Gastroesophageal sphincter (tissue), 4 donors: ENCODE results near the gene ACOXL. TPM values are rescaled to one million over a fixed set of nuclear protein-coding genes. Genes with fewer than 3 reads are reported as not detected.

Source experiments
- ATAC-seq: fragments of 150-250 bp; one replicate; pipeline ENCODE4 v1.9.1; 2016; ENCODE audit warnings: mild to moderate bottlenecking, moderate library complexity
- H3K27ac ChIP-seq, 4 donors: fragments of 200-600 bp; sonication (generic) in 3 of 4; 1 replicate in 3 of 4; 2 replicates in 1 of 4; pipeline ENCODE4 v1.5.1; 2016 to 2019
- H3K27me3 ChIP-seq: fragments of 200-600 bp; sonication (generic); one replicate; pipeline ENCODE4 v1.5.1; 2019
- H3K36me3 ChIP-seq, 2 donors: fragments of 200-600 bp; sonication (generic); one replicate each; pipeline ENCODE4 v1.5.1; 2019; ENCODE audit warnings: control low read depth in 1 of 2
- H3K4me1 ChIP-seq, 3 donors: fragments of 200-600 bp; sonication (generic); 1 replicate in 2 of 3; 2 replicates in 1 of 3; pipeline ENCODE4 v1.5.1; 2016 to 2019; ENCODE audit warnings: control low read depth in 2 of 3
- H3K4me3 ChIP-seq, 2 donors: fragments of 200-600 bp; sonication (generic); one replicate each; pipeline ENCODE4 v1.5.1; 2019; ENCODE audit warnings: mild to moderate bottlenecking in 1 of 2, moderate library complexity in 1 of 2
- H3K9me3 ChIP-seq, 3 donors: fragments of 200-600 bp; sonication (generic); one replicate each; pipeline ENCODE4 v1.5.1; 2017 to 2019; ENCODE audit warnings: control low read depth in 2 of 3
- EP300 ChIP-seq: sonication (generic); formaldehyde crosslinking; IDR thresholded peaks from one replicate; pipeline ENCODE4 v1.6.1; 2017; ENCODE audit warnings: antibody characterized with exemption, mild to moderate bottlenecking
- POLR2A ChIP-seq, 2 donors: fragments of 450-650 bp; IDR thresholded peaks; one replicate each; pipeline ENCODE4 v1.6.1; 2017; ENCODE audit warnings: antibody characterized with exemption in 2 of 2, mild to moderate bottlenecking in 2 of 2, moderate library complexity in 1 of 2
- POLR2AphosphoS5 ChIP-seq: sonication (generic); formaldehyde crosslinking; IDR thresholded peaks from one replicate; pipeline ENCODE4 v1.6.1; 2017; ENCODE audit warnings: antibody characterized with exemption
- WGBS, 2 donors: methylation state at CpG; one replicate each; pipeline ENCODE4 v1.1.5; 2018; ENCODE audit warnings: low coverage in 1 of 2; 5-methylcytosine and 5-hydroxymethylcytosine counted together
- total RNA-seq, 4 donors: library from RNA; depleted of rRNA; stranded (reverse); fragments of >200 nt; gene quantifications; one replicate each; pipeline ENCODE4 v1.1.0, GENCODE V29; 2016
- TF ChIP-seq, protein P1 (sequence below), 4 experiments: fragments of 200-600 bp in 2 of 4; fragments of 450-650 bp in 2 of 4; sonication (generic) in 1 of 4; IDR thresholded peaks; one replicate each; pipeline ENCODE4 v1.5.1; 2017 to 2019; ENCODE audit warnings: antibody characterized with exemption in 4 of 4, mild to moderate bottlenecking in 2 of 4, moderate library complexity in 2 of 4

The ACOXL gene
- total RNA-seq, 4 donors from 2014 or later = not detected

DNA sequence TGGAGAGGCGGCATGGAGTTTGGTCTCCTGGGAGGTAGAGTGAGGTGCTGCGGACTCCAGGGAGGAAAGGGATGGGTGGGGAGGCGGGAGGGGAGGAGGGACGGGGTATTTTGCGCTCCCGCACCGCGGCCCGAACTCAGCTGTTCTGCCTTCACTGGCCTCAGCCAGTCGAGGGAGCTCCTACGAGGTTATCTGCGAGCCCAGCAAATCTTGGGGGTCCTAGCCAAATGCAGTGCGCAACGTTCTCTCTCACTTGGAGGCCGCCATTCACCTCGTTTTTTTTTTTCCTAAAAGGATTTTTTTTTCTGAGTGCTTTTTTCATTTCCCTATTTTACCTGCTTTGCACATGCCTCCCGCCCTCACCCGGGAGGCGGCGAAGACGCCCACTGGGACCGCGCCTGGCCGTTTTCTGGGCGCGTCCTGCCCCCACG lies 387.5 kb downstream of the ACOXL start:
- H3K4me3 ChIP-seq = peak overlapping the region; percentile 79 to 88
- peaks cover 0 to 7% (median 0%) of the 10 kb centered on the region in 3 donors for H3K9me3 ChIP-seq
- H3K27me3 ChIP-seq = peaks cover 53% of the 10 kb centered on the region
- TF ChIP-seq POLR2A (IDR thresholded peaks at IDR 0.05) = no peak
- TF ChIP-seq POLR2AphosphoS5 = no peak
- TF ChIP-seq EP300 = no peak
- TF ChIP-seq, protein P1, sequence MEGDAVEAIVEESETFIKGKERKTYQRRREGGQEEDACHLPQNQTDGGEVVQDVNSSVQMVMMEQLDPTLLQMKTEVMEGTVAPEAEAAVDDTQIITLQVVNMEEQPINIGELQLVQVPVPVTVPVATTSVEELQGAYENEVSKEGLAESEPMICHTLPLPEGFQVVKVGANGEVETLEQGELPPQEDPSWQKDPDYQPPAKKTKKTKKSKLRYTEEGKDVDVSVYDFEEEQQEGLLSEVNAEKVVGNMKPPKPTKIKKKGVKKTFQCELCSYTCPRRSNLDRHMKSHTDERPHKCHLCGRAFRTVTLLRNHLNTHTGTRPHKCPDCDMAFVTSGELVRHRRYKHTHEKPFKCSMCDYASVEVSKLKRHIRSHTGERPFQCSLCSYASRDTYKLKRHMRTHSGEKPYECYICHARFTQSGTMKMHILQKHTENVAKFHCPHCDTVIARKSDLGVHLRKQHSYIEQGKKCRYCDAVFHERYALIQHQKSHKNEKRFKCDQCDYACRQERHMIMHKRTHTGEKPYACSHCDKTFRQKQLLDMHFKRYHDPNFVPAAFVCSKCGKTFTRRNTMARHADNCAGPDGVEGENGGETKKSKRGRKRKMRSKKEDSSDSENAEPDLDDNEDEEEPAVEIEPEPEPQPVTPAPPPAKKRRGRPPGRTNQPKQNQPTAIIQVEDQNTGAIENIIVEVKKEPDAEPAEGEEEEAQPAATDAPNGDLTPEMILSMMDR (IDR thresholded peaks at IDR 0.05) = no peak
- WGBS, 2 donors = 23 to 46% methylated on average over 5 to 6 of the region's 27 CpGs
- no peak for ATAC-seq
- peak overlapping the region in 2 of 4 donors; percentile 87 to 90 for H3K27ac ChIP-seq
- H3K4me1 ChIP-seq = peaks cover 0 to 72% (median 19%) of the 10 kb centered on the region in 3 donors
- peaks cover 0 to 12% of the 10 kb centered on the region in 2 donors for H3K36me3 ChIP-seq

DNA sequence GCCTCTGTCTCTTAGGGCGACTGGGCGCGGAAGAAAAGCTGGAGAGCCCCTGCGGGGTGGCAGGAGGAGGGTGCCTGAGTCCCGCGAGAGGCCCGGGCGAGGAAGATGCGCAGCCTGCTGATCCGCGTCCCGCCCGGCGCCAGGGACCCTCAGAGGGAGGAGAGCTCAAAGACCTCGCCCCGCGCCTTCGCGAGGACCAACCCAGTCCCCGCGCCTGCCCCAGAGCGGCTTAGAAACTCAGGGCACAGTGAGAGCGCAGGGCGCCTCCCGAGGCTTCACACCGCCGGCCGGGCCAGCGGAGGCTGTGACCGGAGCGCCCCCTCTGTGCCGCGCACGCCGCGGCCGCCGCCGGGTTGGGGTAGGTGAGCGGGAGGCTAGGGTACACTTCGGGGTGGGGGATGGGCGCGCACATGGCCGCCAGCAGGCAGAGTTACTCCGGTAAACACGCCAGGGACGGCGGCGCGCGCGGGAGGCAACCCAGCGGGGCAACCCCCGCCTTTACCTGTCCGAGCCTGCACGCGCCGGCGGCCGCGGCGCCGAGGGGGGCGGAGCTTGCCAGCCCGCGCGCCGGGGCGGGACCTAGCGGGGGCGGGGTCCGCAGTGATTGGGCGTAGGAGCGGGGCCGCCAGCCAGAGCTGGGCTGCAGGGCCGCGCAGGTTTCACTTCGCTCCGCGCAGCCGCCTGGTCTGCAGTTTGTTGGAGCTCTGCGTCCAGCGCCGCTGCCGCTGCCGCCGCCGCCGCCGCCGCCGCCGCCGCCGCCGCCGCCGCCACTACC lies 388.1 kb downstream of the ACOXL start, which contains the start of gene BCL2L11:
TSS of gene BCL2L11 (plus strand) at position 662 of the 775 bp plus-strand sequence. CDS start 2,832 bp downstream, outside the sequence.
- Histone ChIP-seq H3K27me3 (peaks cover 47% of the 10 kb centered on the region), H3K4me3 (peak within 1 kb of the TSS; percentile 79 to 88), H3K27ac (peak within 1 kb of the TSS; percentile 16 to 90 (median 88)), H3K4me1 (peaks cover 0 to 78% (median 19%) of the 10 kb centered on the region in 3 donors), H3K36me3 (peaks cover 0 to 18% of the 10 kb centered on the region in 2 donors), H3K9me3 (peaks cover 0 to 7% (median 0%) of the 10 kb centered on the region in 3 donors)
- WGBS, 2 donors = no CpG with 5 or more reads among the region's 98 CpGs
- peak; percentile 83 for ATAC-seq
- TF ChIP-seq EP300 (no peak), POLR2A (IDR thresholded peaks at IDR 0.05) (peak; percentile 93 to 96), POLR2AphosphoS5 (peak; percentile 92)
- TF ChIP-seq, protein P1 (IDR thresholded peaks at IDR 0.05) = peak in 2 of 4 experiments; percentile 24 to 50

DNA sequence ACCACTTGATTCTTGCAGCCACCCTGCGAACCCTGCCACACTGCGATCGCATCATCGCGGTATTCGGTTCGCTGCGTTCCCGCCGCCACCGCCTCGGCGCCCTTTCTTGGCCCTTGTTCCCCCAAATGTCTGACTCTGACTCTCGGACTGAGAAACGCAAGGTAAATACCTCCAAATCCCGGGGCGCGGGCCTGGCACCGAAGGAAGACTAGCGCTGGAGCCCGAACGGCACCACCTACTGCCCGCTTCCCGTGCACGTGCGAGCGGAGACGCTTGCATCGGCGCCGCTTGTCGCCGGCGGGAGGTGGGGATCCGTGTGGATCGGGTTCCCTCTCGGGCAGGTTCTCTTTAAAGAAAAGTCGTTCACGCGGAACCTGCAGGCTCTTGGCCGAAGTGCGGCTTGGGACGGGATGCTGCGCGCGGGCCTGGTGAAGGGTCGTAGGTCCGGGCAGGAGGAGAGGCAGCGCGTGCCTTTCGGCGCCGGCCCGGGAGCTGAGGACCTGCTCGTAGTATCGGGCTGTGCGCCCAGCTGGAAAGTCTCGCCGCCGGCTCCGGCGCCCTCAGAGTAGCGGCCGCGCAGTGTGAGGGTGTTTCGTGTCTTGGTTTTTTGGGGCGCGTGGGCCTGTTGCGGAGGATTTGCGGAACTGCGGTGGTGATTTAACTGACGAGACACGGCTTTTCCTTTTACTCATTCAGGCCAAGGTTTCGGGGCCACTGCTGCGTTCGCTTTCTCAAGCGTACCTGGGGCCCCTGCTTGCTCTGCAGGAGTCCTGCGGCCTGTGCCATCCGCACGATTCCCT lies 388.9 kb downstream of the ACOXL start:
- Histone ChIP-seq H3K4me1 (peaks cover 0 to 86% (median 19%) of the 10 kb centered on the region in 3 donors), H3K36me3 (peaks cover 0 to 24% of the 10 kb centered on the region in 2 donors), H3K27ac (peak overlapping the region; percentile 16 to 90 (median 88)), H3K27me3 (peaks cover 39% of the 10 kb centered on the region), H3K4me3 (peak overlapping the region; percentile 79 to 88), H3K9me3 (peaks cover 0 to 7% (median 0%) of the 10 kb centered on the region in 3 donors)
- WGBS, 2 donors = 0% methylated on average over 15 of the region's 80 CpGs; no CpG with 5 or more reads in 1 of the 2 donors
- TF ChIP-seq, protein P1 (IDR thresholded peaks at IDR 0.05) = peak in 2 of 4 experiments; percentile 4 to 6
- no peak for TF ChIP-seq POLR2A (IDR thresholded peaks at IDR 0.05)
- ATAC-seq = no peak

DNA sequence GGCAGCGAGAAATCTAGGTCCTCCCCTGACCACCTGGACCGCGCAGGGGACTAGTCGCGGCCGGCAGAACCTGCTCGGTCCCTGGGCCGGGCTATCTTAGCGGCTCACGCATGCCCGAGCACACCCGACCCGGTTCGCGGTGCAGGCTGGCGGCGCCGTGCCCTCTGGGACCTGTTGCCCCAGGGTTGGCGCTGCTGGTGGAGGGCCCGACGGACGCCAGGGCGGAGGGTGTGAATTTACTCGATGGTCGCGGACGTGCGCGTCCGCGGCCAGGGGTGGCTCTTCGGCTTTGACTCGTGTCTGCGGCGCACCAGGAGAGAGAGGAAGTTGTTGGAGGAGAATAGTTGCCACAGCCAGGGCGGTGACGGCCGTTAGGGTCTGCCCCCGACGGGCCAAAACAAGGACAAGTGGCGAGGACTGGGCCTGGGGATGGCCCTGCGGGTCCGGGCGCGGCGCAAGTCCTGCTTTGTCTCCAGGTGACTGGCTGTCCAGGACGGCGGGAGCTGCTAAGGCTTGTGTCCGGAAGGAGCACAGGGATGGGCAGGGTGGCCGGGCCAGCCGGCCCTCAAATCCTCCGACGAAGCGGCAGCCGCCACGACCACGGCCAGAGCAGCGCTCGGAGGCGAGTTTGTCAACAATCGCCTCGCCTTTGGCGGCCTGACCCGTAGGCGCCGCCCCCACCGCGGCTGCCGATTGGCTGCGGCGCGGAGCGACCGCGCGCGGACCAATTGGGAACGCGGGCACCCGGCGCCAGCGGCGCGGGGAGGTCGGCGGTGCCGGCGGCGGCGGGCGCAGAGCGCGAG lies 389.7 kb downstream of the ACOXL start:
- H3K27ac ChIP-seq = peak overlapping the region in 3 of 4 donors; percentile 87 to 90 (median 88)
- peaks cover 32% of the 10 kb centered on the region for H3K27me3 ChIP-seq
- peaks cover 0 to 7% (median 0%) of the 10 kb centered on the region in 3 donors for H3K9me3 ChIP-seq
- peak overlapping the region; percentile 79 to 88 for H3K4me3 ChIP-seq
- TF ChIP-seq, protein P1 (IDR thresholded peaks at IDR 0.05) = peak in 1 of 4 experiments; percentile 11
- TF ChIP-seq EP300 = no peak
- TF ChIP-seq POLR2A (IDR thresholded peaks at IDR 0.05) = peak in 1 of 2 donors; percentile 76
- peak; percentile 55 for TF ChIP-seq POLR2AphosphoS5
- no CpG with 5 or more reads among the region's 93 CpGs for WGBS, 2 donors
- peaks cover 0 to 32% of the 10 kb centered on the region in 2 donors for H3K36me3 ChIP-seq
- peaks cover 0 to 86% (median 17%) of the 10 kb centered on the region in 3 donors for H3K4me1 ChIP-seq
- peak; percentile 86 for ATAC-seq
